Right lobe of liver (tissue), 4 donors: Measurements from ENCODE around the gene TNK1.

ENCODE experiments used
- CTCF ChIP-seq, 4 donors: fragments of 200-600 bp in 3 of 4; fragments of 450-650 bp in 1 of 4; IDR thresholded peaks; one replicate each; pipeline versions ENCODE4 v1.5.1 to v1.8.0; 2016 to 2022; ENCODE audit warnings: antibody characterized with exemption in 4 of 4, mild to moderate bottlenecking in 2 of 4
- POLR2A ChIP-seq: fragments of 450-650 bp; IDR thresholded peaks from one replicate; pipeline ENCODE4 v1.6.1; 2017; ENCODE audit warnings: antibody characterized with exemption, mild to moderate bottlenecking
- donor health status: DM: no; HTN: no; CAD: no.
- donor health status: DM: no; HTN: no; CAD: no.
- donor health status: DM: no; HTN: yes; CAD: no.

- TF ChIP-seq POLR2A, result no peak
- no peak for TF ChIP-seq CTCF (IDR thresholded peaks at IDR 0.05)
Observed at GRCh38 chr17:7391307-7391706, 10.4 kb downstream of the TNK1 start.
